PC-3 (cell line): ENCODE results near the gene DMBX1. TPM values are rescaled to one million over a fixed set of nuclear protein-coding genes. Genes with fewer than 3 reads are reported as not detected.

ENCODE experiments used
- ATAC-seq: fragments of 200-7000 bp; cut with Tn5 transposase; 2 replicates; pipeline ENCODE4 v1.9.1; 2020; ENCODE audit warnings: mild to moderate bottlenecking, moderate library complexity
- BruUV-seq: library from RNA; stranded (reverse); fragments of 400-500 nt; replicated peaks from 2 replicates; lab custom pipeline; 2021; lab: Mats Ljungman, UMichigan
- CTCF ChIA-PET: fragments of 300-600 bp; sonication (Branson Sonifier 250); formaldehyde crosslinking; loops from one replicate; lab custom pipeline; 2022; ENCODE audit warnings: antibody characterized with exemption; lab: Charles Lee
- POLR2A ChIA-PET: fragments of 300-600 bp; sonication (Branson Sonifier 250); formaldehyde crosslinking; loops from one replicate; lab custom pipeline; 2022; ENCODE audit warnings: antibody characterized with exemption; ENCODE audit not compliant: unreplicated experiment; lab: Charles Lee
- DNase-seq: peaks from one replicate; pipeline ENCODE4 v3.0.0-alpha.2; 2015
- H2AFZ ChIP-seq: fragments of 300-600 bp; sonication (generic); 2 replicates; pipeline ENCODE4 v1.6.0; 2016; ENCODE audit warnings: antibody characterized with exemption, low read length
- H3F3A ChIP-seq: fragments of 300-600 bp; sonication (generic); one replicate; pipeline ENCODE4 v1.6.0; 2017; ENCODE audit warnings: antibody characterized with exemption, low read length, control low read depth, mild to moderate bottlenecking; ENCODE audit not compliant: unreplicated experiment
- H3K27ac ChIP-seq: fragments of 300-600 bp; sonication (generic); 2 replicates; pipeline ENCODE4 v1.5.1; 2016; ENCODE audit warnings: mild to moderate bottlenecking, low read length
- H3K27me3 ChIP-seq: fragments of 300-600 bp; sonication (generic); 2 replicates; pipeline ENCODE4 v1.6.1; 2016; ENCODE audit warnings: low read length, mixed read lengths
- H3K36me3 ChIP-seq: fragments of 300-600 bp; sonication (generic); 2 replicates; pipeline ENCODE4 v1.6.1; 2016; ENCODE audit warnings: low read depth, mixed run types, low read length, mixed read lengths
- H3K4me1 ChIP-seq: fragments of 300-600 bp; sonication (generic); 2 replicates; pipeline ENCODE4 v1.5.1; 2016; ENCODE audit warnings: low read length; ENCODE audit not compliant: insufficient read depth
- H3K4me2 ChIP-seq: fragments of 300-600 bp; sonication (generic); 2 replicates; pipeline ENCODE4 v1.6.0; 2016; ENCODE audit warnings: low read length
- H3K4me3 ChIP-seq: fragments of 300-600 bp; sonication (generic); 2 replicates; pipeline ENCODE4 v1.5.1; 2016; ENCODE audit warnings: mild to moderate bottlenecking, low read length, mixed read lengths
- H3K79me2 ChIP-seq: fragments of 300-600 bp; sonication (generic); 2 replicates; pipeline ENCODE4 v1.6.1; 2017; ENCODE audit warnings: low read length, mixed read lengths
- H3K9ac ChIP-seq: fragments of 300-600 bp; sonication (generic); 2 replicates; pipeline ENCODE4 v1.6.0; 2016; ENCODE audit warnings: mild to moderate bottlenecking, low read length
- H3K9me2 ChIP-seq: fragments of 300-600 bp; sonication (generic); replicated peaks from 2 replicates; pipeline ENCODE4 v1.6.1; 2016; ENCODE audit warnings: mixed run types, low read length, mixed read lengths
- H3K9me3 ChIP-seq: fragments of 300-600 bp; sonication (generic); 2 replicates; pipeline ENCODE4 v1.6.1; 2016; ENCODE audit warnings: low read length, mixed read lengths
- H4K20me1 ChIP-seq: fragments of 300-600 bp; sonication (generic); 2 replicates; pipeline ENCODE4 v1.6.1; 2016; ENCODE audit warnings: low read length, mixed read lengths
- CTCF ChIP-seq: fragments of 300-600 bp; sonication (generic); conservative IDR thresholded peaks from 2 replicates; pipeline ENCODE4 v1.5.1; 2017; ENCODE audit warnings: antibody characterized with exemption, low read depth, mild to moderate bottlenecking, low read length
- EZH2 ChIP-seq: fragments of 300-600 bp; sonication (generic); IDR thresholded peaks from one replicate; pipeline ENCODE4 v1.6.1; 2017; ENCODE audit warnings: antibody characterized with exemption, mild to moderate bottlenecking, low read length; ENCODE audit not compliant: unreplicated experiment
- EZH2phosphoT487 ChIP-seq: fragments of 300-600 bp; sonication (generic); IDR thresholded peaks from 2 replicates; pipeline ENCODE4 v1.6.1; 2018; ENCODE audit warnings: mild to moderate bottlenecking, antibody characterized with exemption, low read length, borderline replicate concordance
- intact Hi-C: fragments of 100-400 bp; cut with micrococcal nuclease; formaldehyde crosslinking; loops from 2 replicates; pipeline ENCODE4 v1.9.0; 2023
- total RNA-seq: library from RNA; depleted of rRNA; stranded (reverse); fragments of >200 nt; gene quantifications from 2 replicates; pipeline ENCODE4 v1.2.3, GENCODE V29; 2014

The DMBX1 gene
- total RNA-seq, 1 experiment from 2014 or later: 2.4 TPM

GRCh38 chr1:46447499-46448108 lies 42.0 kb upstream of the DMBX1 start:
- Histone ChIP-seq H3K9me3 (no peaks in the 10 kb centered on the region), H3K27ac (no peak overlapping the region), H3K27me3 (no peaks in the 10 kb centered on the region), H3F3A (no peaks in the 10 kb centered on the region), H2AFZ (no peak overlapping the region), H3K36me3 (no peaks in the 10 kb centered on the region), H3K9me2 (no peaks in the 10 kb centered on the region), H3K79me2 (no peaks in the 10 kb centered on the region), H3K9ac (no peak overlapping the region), H4K20me1 (no peaks in the 10 kb centered on the region), H3K4me1 (no peaks in the 10 kb centered on the region), H3K4me2 (no peak overlapping the region), H3K4me3 (no peak overlapping the region)
- no TSS peak for BruUV-seq
- no peak for ATAC-seq
- intact Hi-C loops: loop anchor here (1.0 to 10.0 kb wide), 3 partner anchors 29 to 277 kb away; no protein-coding TSS in a partner anchor
- TF ChIP-seq EZH2 (no peak), CTCF (no peak), EZH2phosphoT487 (no peak)
- no peak for DNase-seq
- ChIA-PET CTCF (interaction anchor here (0.5 to 1.5 kb wide), 8 partner anchors 9 to 87 kb away, joined by 3 to 13 read pairs (median 3); a partner anchor contains a TSS), POLR2A (no interaction called here)

- H3K79me2 ChIP-seq: no peaks in the 10 kb centered on the region
- intact Hi-C loops: loop anchor here (10.0 kb wide), 1 partner anchor 276 kb away; no protein-coding TSS in a partner anchor
- no peak overlapping the region for H2AFZ ChIP-seq
- ChIA-PET POLR2A (no interaction called here), CTCF (no interaction called here)
- H3K9ac ChIP-seq: no peak overlapping the region
- DNase-seq (no peak), ATAC-seq (no peak)
- H3K27me3 ChIP-seq: no peaks in the 10 kb centered on the region
- TF ChIP-seq EZH2phosphoT487: no peak
- no peak for TF ChIP-seq CTCF
- TF ChIP-seq EZH2: no peak
- no peak overlapping the region for H3K4me3 ChIP-seq
- H3K4me1 ChIP-seq: no peaks in the 10 kb centered on the region
- no peak overlapping the region for H3K27ac ChIP-seq
- no TSS peak for BruUV-seq
- no peaks in the 10 kb centered on the region for H3K9me3 ChIP-seq
- no peaks in the 10 kb centered on the region for H3K9me2 ChIP-seq
- no peak overlapping the region for H3K4me2 ChIP-seq
- H3K36me3 ChIP-seq: no peaks in the 10 kb centered on the region
- H3F3A ChIP-seq: no peaks in the 10 kb centered on the region
- no peaks in the 10 kb centered on the region for H4K20me1 ChIP-seq
Measured at GRCh38 chr1:46448109-46448911, 41.3 kb upstream of the DMBX1 start.
